ENCODE results near the gene MTMR3. TPM values are rescaled to one million over a fixed set of nuclear protein-coding genes. Genes with fewer than 3 reads are reported as not detected.

MTMR3 gene
- total RNA-seq, 1 donor from 2014 or later, result 30.3 TPM

GRCh38 chr22:30000566-30000965, 117.6 kb downstream of the MTMR3 start:
- FAIRE-seq (no peak), DNase-seq (ENCODE audit: low read depth) (peak; percentile 70)
- no peak for TF ChIP-seq CTCF (IDR thresholded peaks at IDR 0.05; ENCODE audit: insufficient read depth, low read length, severe bottlenecking)
- peaks cover 2% of the 10 kb centered on the region for H3K36me3 ChIP-seq (ENCODE audit: control insufficient read depth, insufficient read depth, low read length)
- no peak overlapping the region for H3K4me3 ChIP-seq (ENCODE audit: low read depth, low read length)
- H3K27me3 ChIP-seq (ENCODE audit: control insufficient read depth, insufficient read depth, low read length), result no peaks in the 10 kb centered on the region

- Histone ChIP-seq H3K4me3 (ENCODE audit: low read depth, low read length) (no peak overlapping the region), H3K27me3 (ENCODE audit: control insufficient read depth, insufficient read depth, low read length) (no peaks in the 10 kb centered on the region), H3K36me3 (ENCODE audit: control insufficient read depth, insufficient read depth, low read length) (peaks cover 2% of the 10 kb centered on the region)
- FAIRE-seq (no peak), DNase-seq (ENCODE audit: low read depth) (no peak)
- no peak for TF ChIP-seq CTCF (IDR thresholded peaks at IDR 0.05; ENCODE audit: insufficient read depth, low read length, severe bottlenecking)
Measured at GRCh38 chr22:30001459-30001858, 118.5 kb downstream of the MTMR3 start.

- peaks cover 9% of the 10 kb centered on the region for H3K36me3 ChIP-seq (ENCODE audit: control insufficient read depth, insufficient read depth, low read length)
- TF ChIP-seq CTCF (IDR thresholded peaks at IDR 0.05; ENCODE audit: insufficient read depth, low read length, severe bottlenecking), result no peak
- no peaks in the 10 kb centered on the region for H3K27me3 ChIP-seq (ENCODE audit: control insufficient read depth, insufficient read depth, low read length)
- FAIRE-seq (peak; percentile 52), DNase-seq (ENCODE audit: low read depth) (no peak)
- no peak overlapping the region for H3K4me3 ChIP-seq (ENCODE audit: low read depth, low read length)
Measured at GRCh38 chr22:30002861-30003486, 120.0 kb downstream of the MTMR3 start.

GRCh38 chr22:30004101-30004500, 121.1 kb downstream of the MTMR3 start:
- DNase-seq (ENCODE audit: low read depth), result no peak

GRCh38 chr22:30004694-30005093, 121.7 kb downstream of the MTMR3 start:
- DNase-seq (ENCODE audit: low read depth) (no peak), FAIRE-seq (peak; percentile 52)
- H3K4me3 ChIP-seq (ENCODE audit: low read depth, low read length), result no peak overlapping the region
- TF ChIP-seq CTCF (IDR thresholded peaks at IDR 0.05; ENCODE audit: insufficient read depth, low read length, severe bottlenecking), result no peak
- H3K36me3 ChIP-seq (ENCODE audit: control insufficient read depth, insufficient read depth, low read length), result peaks cover 7% of the 10 kb centered on the region
- no peaks in the 10 kb centered on the region for H3K27me3 ChIP-seq (ENCODE audit: control insufficient read depth, insufficient read depth, low read length)

More at GRCh38 chr22:30004101-30004500, 121.1 kb downstream of the MTMR3 start:
- Histone ChIP-seq H3K4me3 (ENCODE audit: low read depth, low read length) (no peak overlapping the region), H3K27me3 (ENCODE audit: control insufficient read depth, insufficient read depth, low read length) (no peaks in the 10 kb centered on the region), H3K36me3 (ENCODE audit: control insufficient read depth, insufficient read depth, low read length) (peaks cover 9% of the 10 kb centered on the region)
- FAIRE-seq, result no peak
- TF ChIP-seq CTCF (IDR thresholded peaks at IDR 0.05; ENCODE audit: insufficient read depth, low read length, severe bottlenecking), result no peak
